Hair follicle dermal papilla cell (primary cell): Measurements from ENCODE around the gene SLC9A2. TPM values are rescaled to one million over a fixed set of nuclear protein-coding genes. Genes with fewer than 3 reads are reported as not detected.

Experiments
- total RNA-seq: library from RNA; depleted of rRNA; stranded (reverse); fragments of >200 nt; gene quantifications from 2 replicates; pipeline ENCODE4 v1.2.3, GENCODE V29; 2012

Gene SLC9A2, protein sequence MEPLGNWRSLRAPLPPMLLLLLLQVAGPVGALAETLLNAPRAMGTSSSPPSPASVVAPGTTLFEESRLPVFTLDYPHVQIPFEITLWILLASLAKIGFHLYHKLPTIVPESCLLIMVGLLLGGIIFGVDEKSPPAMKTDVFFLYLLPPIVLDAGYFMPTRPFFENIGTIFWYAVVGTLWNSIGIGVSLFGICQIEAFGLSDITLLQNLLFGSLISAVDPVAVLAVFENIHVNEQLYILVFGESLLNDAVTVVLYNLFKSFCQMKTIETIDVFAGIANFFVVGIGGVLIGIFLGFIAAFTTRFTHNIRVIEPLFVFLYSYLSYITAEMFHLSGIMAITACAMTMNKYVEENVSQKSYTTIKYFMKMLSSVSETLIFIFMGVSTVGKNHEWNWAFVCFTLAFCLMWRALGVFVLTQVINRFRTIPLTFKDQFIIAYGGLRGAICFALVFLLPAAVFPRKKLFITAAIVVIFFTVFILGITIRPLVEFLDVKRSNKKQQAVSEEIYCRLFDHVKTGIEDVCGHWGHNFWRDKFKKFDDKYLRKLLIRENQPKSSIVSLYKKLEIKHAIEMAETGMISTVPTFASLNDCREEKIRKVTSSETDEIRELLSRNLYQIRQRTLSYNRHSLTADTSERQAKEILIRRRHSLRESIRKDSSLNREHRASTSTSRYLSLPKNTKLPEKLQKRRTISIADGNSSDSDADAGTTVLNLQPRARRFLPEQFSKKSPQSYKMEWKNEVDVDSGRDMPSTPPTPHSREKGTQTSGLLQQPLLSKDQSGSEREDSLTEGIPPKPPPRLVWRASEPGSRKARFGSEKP
- not detected in 2 replicates for total RNA-seq

GRCh38 chr2:102619414-102620319 lies at the start of gene SLC9A2:
Gene SLC9A2, plus strand, starts transcription at chr2:102619553. Its CDS starts 296 bp downstream, at chr2:102619849.

Other genes with a start within 250 kb of the SLC9A2 start
- gene IL18RAP, start 196.4 kb upstream of the SLC9A2 start, total RNA-seq: not detected in 2 replicates
- gene SLC9A4, start 146.3 kb upstream of the SLC9A2 start, total RNA-seq: under 0.01 TPM in 1 of 2 replicates, not detected in the other
- 1.9 and 3.2 TPM in 2 replicates for gene TMEM182, start 142.5 kb downstream of the SLC9A2 start, total RNA-seq